Astrocyte (in vitro differentiated cells and primary cell): Measurements from ENCODE around the gene COL18A1. TPM values are rescaled to one million over a fixed set of nuclear protein-coding genes. Genes with fewer than 3 reads are reported as not detected.

Source experiments
- DNase-seq: peaks from one replicate; pipeline ENCODE4 v3.0.0-alpha.2; 2010; ENCODE audit warnings: low read depth
- FAIRE-seq: peaks from 2 replicates; lab custom pipeline; 2011; peaks lifted over from hg19 to GRCh38; lab: Jason Lieb, UNC
- H2AFZ ChIP-seq: 2 replicates; pipeline ENCODE4 v1.6.0; 2012; ENCODE audit warnings: low read depth, low read length, inconsistent platforms
- H3K27ac ChIP-seq: 2 replicates; pipeline ENCODE4 v1.5.1; 2011; ENCODE audit warnings: low read depth, low read length, inconsistent platforms
- H3K27me3 ChIP-seq: 2 replicates; pipeline ENCODE4 v1.6.0; 2011; ENCODE audit warnings: low read length, inconsistent platforms; ENCODE audit not compliant: insufficient read depth
- H3K36me3 ChIP-seq: 2 replicates; pipeline ENCODE4 v1.5.1; 2011; ENCODE audit warnings: low read length, inconsistent platforms; ENCODE audit not compliant: insufficient read depth
- H3K4me1 ChIP-seq: 2 replicates; pipeline ENCODE4 v1.5.1; 2011; ENCODE audit warnings: low read length, inconsistent platforms; ENCODE audit not compliant: insufficient read depth
- H3K4me2 ChIP-seq: 2 replicates; pipeline ENCODE4 v1.6.0; 2012; ENCODE audit warnings: low read length, inconsistent platforms
- H3K4me3 ChIP-seq: 2 replicates; pipeline ENCODE4 v1.5.1; 2011; ENCODE audit warnings: low read depth, mild to moderate bottlenecking, low read length, inconsistent platforms; ENCODE audit not compliant: insufficient read depth
- H3K79me2 ChIP-seq: 2 replicates; pipeline ENCODE4 v1.6.0; 2012; ENCODE audit warnings: mild to moderate bottlenecking, low read length, inconsistent platforms; ENCODE audit not compliant: insufficient read depth
- H3K9ac ChIP-seq: 2 replicates; pipeline ENCODE4 v1.6.0; 2012; ENCODE audit warnings: mild to moderate bottlenecking, low read length, inconsistent platforms
- H3K9me3 ChIP-seq: 2 replicates; pipeline ENCODE4 v1.5.1; 2012; ENCODE audit warnings: low read depth, mild to moderate bottlenecking, low read length, inconsistent platforms; ENCODE audit not compliant: insufficient read depth
- H4K20me1 ChIP-seq: 2 replicates; pipeline ENCODE4 v1.6.0; 2012; ENCODE audit warnings: low read length, inconsistent platforms; ENCODE audit not compliant: insufficient read depth
- H3K27ac Mint-ChIP-seq: one replicate; pipeline ENCODE4 v1.8.0; 2021; ENCODE audit warnings: mild to moderate bottlenecking, mixed read lengths; ENCODE audit not compliant: unreplicated experiment
- H3K27me3 Mint-ChIP-seq: one replicate; pipeline ENCODE4 v1.8.0; 2021; ENCODE audit warnings: low read depth, mixed read lengths; ENCODE audit not compliant: unreplicated experiment
- H3K36me3 Mint-ChIP-seq: one replicate; pipeline ENCODE4 v1.8.0; 2021; ENCODE audit warnings: low read depth, mixed read lengths; ENCODE audit not compliant: unreplicated experiment
- H3K4me1 Mint-ChIP-seq: one replicate; pipeline ENCODE4 v1.8.0; 2021; ENCODE audit warnings: low read depth, mixed read lengths; ENCODE audit not compliant: unreplicated experiment
- H3K4me3 Mint-ChIP-seq: one replicate; pipeline ENCODE4 v1.8.0; 2021; ENCODE audit warnings: mild to moderate bottlenecking, moderate library complexity, mixed read lengths; ENCODE audit not compliant: unreplicated experiment
- H3K9me3 Mint-ChIP-seq: one replicate; pipeline ENCODE4 v1.8.0; 2021; ENCODE audit warnings: mild to moderate bottlenecking, mixed read lengths; ENCODE audit not compliant: unreplicated experiment
- EZH2 ChIP-seq: IDR thresholded peaks from 2 replicates; pipeline ENCODE4 v1.6.1; 2012; ENCODE audit warnings: mild to moderate bottlenecking, low read length, inconsistent platforms; ENCODE audit not compliant: insufficient read depth
- total RNA-seq: library from RNA; stranded (reverse); gene quantifications from 2 replicates; pipeline ENCODE4 v1.2.1, GENCODE V29; 2021
- TF ChIP-seq, protein P1 (sequence below): IDR thresholded peaks from 2 replicates; pipeline ENCODE4 v1.5.1; 2011; ENCODE audit warnings: low read depth, mild to moderate bottlenecking, inconsistent platforms, low read length, moderate library complexity; ENCODE audit not compliant: insufficient read depth

The COL18A1 gene
- total RNA-seq, 1 donor from 2014 or later: 616 TPM

DNA sequence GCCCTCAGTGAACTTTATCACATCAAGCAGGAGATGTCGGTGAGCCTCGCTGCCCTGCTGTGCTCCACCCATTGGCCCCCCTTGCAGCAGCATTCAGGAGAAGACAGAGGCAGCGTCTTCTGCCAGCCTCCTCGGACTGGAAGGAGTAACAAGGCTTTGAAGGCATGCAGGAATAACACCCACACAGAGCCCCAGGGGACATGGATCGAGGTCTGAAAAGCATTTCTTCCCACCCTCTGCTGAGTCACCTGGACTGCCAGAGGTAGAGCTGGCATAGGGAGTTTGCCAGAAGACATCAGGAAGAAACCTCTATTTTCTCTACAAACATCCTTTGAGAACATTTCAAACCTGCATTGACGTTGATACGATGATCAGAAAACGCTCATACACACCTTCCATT is 42.9 kb downstream of the COL18A1 start:
- H3K27me3 ChIP-seq: no peaks in the 10 kb centered on the region
- DNase-seq: peak; percentile 44
- H3K27ac ChIP-seq: no peak overlapping the region
- Mint-ChIP-seq H3K27me3 (no peaks in the 10 kb centered on the region), H3K4me3 (no peak overlapping the region), H3K4me1 (peaks cover 28% of the 10 kb centered on the region), H3K36me3 (peaks cover 24% of the 10 kb centered on the region), H3K9me3 (peaks cover 2% of the 10 kb centered on the region), H3K27ac (no peak overlapping the region)
- TF ChIP-seq, protein P1, sequence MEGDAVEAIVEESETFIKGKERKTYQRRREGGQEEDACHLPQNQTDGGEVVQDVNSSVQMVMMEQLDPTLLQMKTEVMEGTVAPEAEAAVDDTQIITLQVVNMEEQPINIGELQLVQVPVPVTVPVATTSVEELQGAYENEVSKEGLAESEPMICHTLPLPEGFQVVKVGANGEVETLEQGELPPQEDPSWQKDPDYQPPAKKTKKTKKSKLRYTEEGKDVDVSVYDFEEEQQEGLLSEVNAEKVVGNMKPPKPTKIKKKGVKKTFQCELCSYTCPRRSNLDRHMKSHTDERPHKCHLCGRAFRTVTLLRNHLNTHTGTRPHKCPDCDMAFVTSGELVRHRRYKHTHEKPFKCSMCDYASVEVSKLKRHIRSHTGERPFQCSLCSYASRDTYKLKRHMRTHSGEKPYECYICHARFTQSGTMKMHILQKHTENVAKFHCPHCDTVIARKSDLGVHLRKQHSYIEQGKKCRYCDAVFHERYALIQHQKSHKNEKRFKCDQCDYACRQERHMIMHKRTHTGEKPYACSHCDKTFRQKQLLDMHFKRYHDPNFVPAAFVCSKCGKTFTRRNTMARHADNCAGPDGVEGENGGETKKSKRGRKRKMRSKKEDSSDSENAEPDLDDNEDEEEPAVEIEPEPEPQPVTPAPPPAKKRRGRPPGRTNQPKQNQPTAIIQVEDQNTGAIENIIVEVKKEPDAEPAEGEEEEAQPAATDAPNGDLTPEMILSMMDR: no peak
- TF ChIP-seq EZH2: no peak
- H3K79me2 ChIP-seq: peaks cover 68% of the 10 kb centered on the region
- no peak overlapping the region for H3K4me2 ChIP-seq
- H3K9ac ChIP-seq: no peak overlapping the region
- H4K20me1 ChIP-seq: peaks cover 57% of the 10 kb centered on the region
- no peak overlapping the region for H3K4me3 ChIP-seq
- FAIRE-seq: no peak
- peaks cover 2% of the 10 kb centered on the region for H3K9me3 ChIP-seq
- no peak overlapping the region for H2AFZ ChIP-seq
- H3K36me3 ChIP-seq: no peaks in the 10 kb centered on the region
- H3K4me1 ChIP-seq: peaks cover 4% of the 10 kb centered on the region

DNA sequence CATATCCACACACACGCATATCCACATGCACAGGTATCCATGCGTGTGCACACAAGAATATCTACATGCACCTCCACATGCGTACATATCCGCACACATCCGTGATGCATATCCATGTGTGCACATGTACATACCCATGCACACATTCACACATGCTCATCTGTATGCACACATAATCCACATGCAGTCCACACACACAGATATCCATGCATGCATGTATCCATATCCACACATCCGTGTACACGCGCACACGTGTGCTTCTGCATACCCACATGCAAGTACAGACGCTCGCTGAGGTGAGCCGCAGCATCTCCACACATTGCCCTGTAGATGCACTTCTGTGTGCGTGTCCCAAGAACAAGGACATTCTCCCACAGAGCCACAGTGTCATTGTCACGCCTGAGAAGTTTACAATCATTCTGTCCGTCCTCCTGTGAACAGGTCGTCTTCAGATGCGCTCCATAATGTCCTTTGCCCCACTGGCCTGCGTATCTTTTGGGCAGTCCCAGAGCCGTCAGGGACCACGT is 43.4 kb downstream of the COL18A1 start:
- TF ChIP-seq EZH2: no peak
- TF ChIP-seq, protein P1: no peak
- Mint-ChIP-seq H3K36me3 (peaks cover 24% of the 10 kb centered on the region), H3K9me3 (peaks cover 2% of the 10 kb centered on the region), H3K27ac (peak overlapping the region; percentile 9), H3K27me3 (no peaks in the 10 kb centered on the region), H3K4me1 (peaks cover 30% of the 10 kb centered on the region), H3K4me3 (no peak overlapping the region)
- peaks cover 68% of the 10 kb centered on the region for H3K79me2 ChIP-seq
- no peak overlapping the region for H3K4me3 ChIP-seq
- peaks cover 62% of the 10 kb centered on the region for H4K20me1 ChIP-seq
- no peaks in the 10 kb centered on the region for H3K36me3 ChIP-seq
- H2AFZ ChIP-seq: no peak overlapping the region
- FAIRE-seq (no peak), DNase-seq (no peak)
- H3K4me1 ChIP-seq: peaks cover 4% of the 10 kb centered on the region
- no peak overlapping the region for H3K27ac ChIP-seq
- no peak overlapping the region for H3K4me2 ChIP-seq
- H3K9ac ChIP-seq: no peak overlapping the region
- peaks cover 2% of the 10 kb centered on the region for H3K9me3 ChIP-seq
- H3K27me3 ChIP-seq: no peaks in the 10 kb centered on the region

DNA sequence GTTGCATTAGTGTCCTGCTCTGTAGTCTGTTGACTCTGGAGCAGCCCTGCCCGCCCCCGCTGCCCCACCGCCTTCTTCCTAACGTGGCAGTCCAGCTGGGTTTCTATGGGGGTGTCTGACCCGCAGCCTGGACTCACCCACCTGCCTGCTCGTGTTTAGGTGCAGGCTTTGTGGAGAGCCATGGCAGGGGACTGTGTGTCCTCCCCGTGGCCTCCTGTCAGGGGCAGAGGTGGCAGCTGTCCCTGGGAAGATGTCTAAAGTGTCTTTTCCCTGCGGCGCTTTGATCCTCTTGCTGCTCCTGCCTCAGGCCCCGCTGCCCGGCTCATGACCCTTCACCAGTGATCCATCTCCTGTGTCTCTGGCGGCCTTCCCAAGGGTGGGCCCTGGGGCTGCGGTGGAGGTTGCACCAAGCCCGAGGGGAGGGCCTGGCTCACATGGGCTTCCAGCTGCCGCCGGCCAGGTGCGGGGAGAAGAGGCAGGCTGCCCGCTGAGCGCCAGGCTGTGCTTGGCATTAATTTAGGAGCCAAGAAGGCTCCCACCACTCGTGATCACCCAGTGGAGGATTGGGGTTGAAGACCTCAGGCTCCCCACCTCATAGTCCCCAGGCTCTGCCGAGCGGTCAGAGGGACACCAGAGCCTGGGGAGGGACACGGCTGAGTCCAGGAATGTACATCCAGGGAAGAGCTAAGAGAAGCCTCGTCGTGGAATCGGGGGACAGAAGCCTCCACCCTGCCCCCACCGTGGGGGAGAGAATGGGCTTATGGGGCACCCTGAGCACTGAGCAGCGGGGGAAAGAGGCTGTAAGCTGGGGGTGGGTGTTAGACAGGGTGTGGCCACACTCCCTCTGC is 44.1 kb downstream of the COL18A1 start:
- Mint-ChIP-seq H3K9me3 (peaks cover 2% of the 10 kb centered on the region), H3K4me3 (peak overlapping the region; percentile 67), H3K36me3 (peaks cover 21% of the 10 kb centered on the region), H3K4me1 (peaks cover 31% of the 10 kb centered on the region), H3K27me3 (no peaks in the 10 kb centered on the region), H3K27ac (peak overlapping the region; percentile 71)
- Histone ChIP-seq H3K4me2 (no peak overlapping the region), H3K79me2 (peaks cover 67% of the 10 kb centered on the region), H3K9me3 (peaks cover 2% of the 10 kb centered on the region), H3K9ac (no peak overlapping the region), H2AFZ (no peak overlapping the region), H3K27me3 (no peaks in the 10 kb centered on the region), H3K4me3 (no peak overlapping the region), H3K36me3 (no peaks in the 10 kb centered on the region), H3K27ac (no peak overlapping the region), H3K4me1 (peaks cover 8% of the 10 kb centered on the region), H4K20me1 (peaks cover 63% of the 10 kb centered on the region)
- FAIRE-seq (no peak), DNase-seq (no peak)
- TF ChIP-seq, protein P1: no peak
- TF ChIP-seq EZH2: no peak
